Endodermal cell (in vitro differentiated cells): ENCODE data around the gene RAD54L2. TPM values are rescaled to one million over a fixed set of nuclear protein-coding genes. Genes with fewer than 3 reads are reported as not detected.
A peak's percentile ranks its signal among the peaks of the same experiment; 100 is the strongest.

Experiments used
- DNase-seq: peaks from one replicate; pipeline ENCODE4 v3.0.0-alpha.2; 2017
- H3K27ac ChIP-seq: 2 replicates; pipeline ENCODE4 v1.5.1; 2013; ENCODE audit warnings: mild to moderate bottlenecking, low read depth, low read length, moderate library complexity
- H3K27me3 ChIP-seq: 2 replicates; pipeline ENCODE4 v1.6.1; 2013; ENCODE audit warnings: mild to moderate bottlenecking, low read length, moderate library complexity; ENCODE audit not compliant: insufficient read depth, control insufficient read depth, poor library complexity, severe bottlenecking
- H3K36me3 ChIP-seq: 2 replicates; pipeline ENCODE4 v1.7.0; 2013; ENCODE audit warnings: mild to moderate bottlenecking, low read length, moderate library complexity; ENCODE audit not compliant: control insufficient read depth, insufficient read depth
- H3K4me1 ChIP-seq: one replicate; pipeline ENCODE4 v1.7.0; 2013; ENCODE audit warnings: low read length; ENCODE audit not compliant: control insufficient read depth, insufficient read depth
- H3K4me3 ChIP-seq: 2 replicates; pipeline ENCODE4 v1.5.1; 2013; ENCODE audit warnings: mild to moderate bottlenecking, low read length, moderate library complexity
- H3K9ac ChIP-seq: 2 replicates; pipeline ENCODE4 v1.6.1; 2013; ENCODE audit warnings: mild to moderate bottlenecking, low read length, moderate library complexity; ENCODE audit not compliant: poor library complexity, severe bottlenecking; ENCODE audit errors: extremely low read depth
- H3K9me3 ChIP-seq: 2 replicates; pipeline ENCODE4 v1.6.1; 2013; ENCODE audit warnings: mild to moderate bottlenecking, low read length, moderate library complexity; ENCODE audit not compliant: control insufficient read depth
- H3K27ac Mint-ChIP-seq: 2 replicates; pipeline ENCODE4 v1.8.0; 2020; ENCODE audit warnings: mixed read lengths
- H3K27me3 Mint-ChIP-seq: 2 replicates; pipeline ENCODE4 v1.8.0; 2021; ENCODE audit warnings: mild to moderate bottlenecking, mixed read lengths; ENCODE audit not compliant: insufficient read depth
- H3K36me3 Mint-ChIP-seq: 2 replicates; pipeline ENCODE4 v1.8.0; 2020; ENCODE audit warnings: low read depth, mixed read lengths
- H3K4me1 Mint-ChIP-seq: 2 replicates; pipeline ENCODE4 v1.8.0; 2020; ENCODE audit warnings: mixed read lengths
- H3K4me3 Mint-ChIP-seq: 2 replicates; pipeline ENCODE4 v1.8.0; 2020; ENCODE audit warnings: mild to moderate bottlenecking, moderate library complexity, mixed read lengths
- H3K9me3 Mint-ChIP-seq: 2 replicates; pipeline ENCODE4 v1.8.0; 2020; ENCODE audit warnings: mild to moderate bottlenecking, mixed read lengths
- WGBS, 2 experiments: methylation state at CpG; one replicate each; pipeline versions ENCODE4 v1.1.5 to v1.1.7; 2013; ENCODE audit warnings: missing lambda C conversion rate in 2 of 2, mixed read lengths in 1 of 2; ENCODE audit not compliant: insufficient coverage in 1 of 2, insufficient read length in 1 of 2; 5-methylcytosine and 5-hydroxymethylcytosine counted together
- total RNA-seq, 2 donors: library from RNA; stranded (reverse); fragmentation: NEBNext Ultra II Directional in 1 of 2; extraction: Animal tissue kit (Norgen Biotek cat#: 25700) in 1 of 2; gene quantifications; 2 replicates in 1 of 2; 3 replicates in 1 of 2; pipeline ENCODE4 v1.2.1, GENCODE V29; 2021
- TF ChIP-seq, protein P1 (sequence below): fragments of 200-600 bp; sonication (generic); conservative IDR thresholded peaks from 2 replicates; pipeline ENCODE4 v1.5.0; 2021; ENCODE audit warnings: antibody characterized with exemption, mild to moderate bottlenecking

Gene RAD54L2
- total RNA-seq, 2 donors from 2014 or later = 54.1 to 56.4 TPM

DNA sequence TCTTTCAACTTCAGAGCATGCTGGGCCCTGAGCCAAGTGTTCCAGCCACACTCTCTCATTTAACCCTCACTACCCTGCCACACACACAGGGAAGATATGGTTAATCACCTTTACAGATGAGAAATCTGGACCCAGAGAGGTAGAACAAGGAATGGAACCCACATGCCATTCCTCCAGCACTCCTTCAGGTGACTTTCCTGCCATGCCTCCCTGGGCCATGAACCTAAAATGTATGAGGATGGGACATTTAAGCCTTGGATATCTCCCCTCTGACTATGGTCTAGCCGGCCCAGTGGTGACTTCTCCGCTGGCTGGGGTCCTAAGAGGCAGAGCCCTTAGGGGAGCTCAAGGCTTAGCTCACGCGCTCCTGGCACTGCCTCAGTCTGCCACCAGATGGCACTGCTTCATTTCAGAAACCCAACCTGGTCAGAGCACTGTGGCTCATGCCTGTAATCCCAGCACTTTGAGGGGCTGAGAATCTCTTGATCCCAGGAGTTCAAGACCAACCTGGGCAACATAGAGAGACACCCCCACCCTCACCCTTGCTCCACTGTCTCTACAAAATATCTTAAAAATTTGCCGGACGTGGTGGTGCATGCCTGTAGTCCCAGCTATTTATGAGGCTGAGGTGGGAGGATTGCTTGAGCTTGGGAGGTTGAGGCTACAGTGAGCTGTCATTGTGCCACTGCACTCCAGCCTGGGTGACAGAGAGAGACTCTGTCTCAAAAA, 36.5 kb upstream of the RAD54L2 start:
- TF ChIP-seq, protein P1, sequence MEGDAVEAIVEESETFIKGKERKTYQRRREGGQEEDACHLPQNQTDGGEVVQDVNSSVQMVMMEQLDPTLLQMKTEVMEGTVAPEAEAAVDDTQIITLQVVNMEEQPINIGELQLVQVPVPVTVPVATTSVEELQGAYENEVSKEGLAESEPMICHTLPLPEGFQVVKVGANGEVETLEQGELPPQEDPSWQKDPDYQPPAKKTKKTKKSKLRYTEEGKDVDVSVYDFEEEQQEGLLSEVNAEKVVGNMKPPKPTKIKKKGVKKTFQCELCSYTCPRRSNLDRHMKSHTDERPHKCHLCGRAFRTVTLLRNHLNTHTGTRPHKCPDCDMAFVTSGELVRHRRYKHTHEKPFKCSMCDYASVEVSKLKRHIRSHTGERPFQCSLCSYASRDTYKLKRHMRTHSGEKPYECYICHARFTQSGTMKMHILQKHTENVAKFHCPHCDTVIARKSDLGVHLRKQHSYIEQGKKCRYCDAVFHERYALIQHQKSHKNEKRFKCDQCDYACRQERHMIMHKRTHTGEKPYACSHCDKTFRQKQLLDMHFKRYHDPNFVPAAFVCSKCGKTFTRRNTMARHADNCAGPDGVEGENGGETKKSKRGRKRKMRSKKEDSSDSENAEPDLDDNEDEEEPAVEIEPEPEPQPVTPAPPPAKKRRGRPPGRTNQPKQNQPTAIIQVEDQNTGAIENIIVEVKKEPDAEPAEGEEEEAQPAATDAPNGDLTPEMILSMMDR = peak; percentile 97
- peak; percentile 96 for DNase-seq
- Mint-ChIP-seq H3K36me3 (no peaks in the 10 kb centered on the region), H3K27ac (no peak overlapping the region), H3K4me3 (no peak overlapping the region), H3K9me3 (no peaks in the 10 kb centered on the region), H3K27me3 (peaks cover under 1% of the 10 kb centered on the region), H3K4me1 (no peaks in the 10 kb centered on the region)
- no peaks in the 10 kb centered on the region for H3K36me3 ChIP-seq
- H3K4me3 ChIP-seq = no peak overlapping the region
- no peak overlapping the region for H3K27ac ChIP-seq
- H3K27me3 ChIP-seq = no peaks in the 10 kb centered on the region
- 24% methylated on average over 6 of the region's 6 CpGs; no CpG with 5 or more reads in 1 of the 2 experiments for WGBS, 2 experiments
- H3K9me3 ChIP-seq = no peaks in the 10 kb centered on the region
- no peak overlapping the region for H3K9ac ChIP-seq
- no peaks in the 10 kb centered on the region for H3K4me1 ChIP-seq

DNA sequence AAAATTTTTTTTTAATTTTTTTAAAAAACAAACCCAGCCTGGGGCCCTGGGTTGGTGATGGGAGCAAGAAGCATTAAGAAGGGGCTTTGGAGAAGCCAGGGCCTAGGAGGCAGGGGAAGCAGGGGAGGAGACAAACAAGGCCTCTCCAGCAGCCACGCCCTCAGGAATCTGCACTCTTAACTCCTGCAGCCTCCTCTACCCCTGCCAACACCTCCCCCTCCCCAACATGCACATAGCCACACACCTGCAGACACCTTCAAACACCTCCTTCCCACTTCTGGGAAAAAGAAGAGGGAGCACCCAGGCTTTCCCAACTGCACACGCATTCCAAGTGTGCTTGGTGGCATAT, 36.0 kb upstream of the RAD54L2 start:
- Mint-ChIP-seq H3K9me3 (no peaks in the 10 kb centered on the region), H3K36me3 (no peaks in the 10 kb centered on the region), H3K4me1 (no peaks in the 10 kb centered on the region), H3K4me3 (no peak overlapping the region), H3K27me3 (peaks cover 1% of the 10 kb centered on the region), H3K27ac (no peak overlapping the region)
- H3K27me3 ChIP-seq = no peaks in the 10 kb centered on the region
- no peak overlapping the region for H3K27ac ChIP-seq
- H3K9ac ChIP-seq = no peak overlapping the region
- whole genome bisulfite sequencing, 2 experiments = 64% methylated on average over 2 of the region's 2 CpGs; no CpG with 5 or more reads in 1 of the 2 experiments
- no peak overlapping the region for H3K4me3 ChIP-seq
- peak; percentile 63 for DNase-seq
- TF ChIP-seq, protein P1 = no peak
- no peaks in the 10 kb centered on the region for H3K36me3 ChIP-seq
- no peaks in the 10 kb centered on the region for H3K9me3 ChIP-seq
- H3K4me1 ChIP-seq = no peaks in the 10 kb centered on the region

DNA sequence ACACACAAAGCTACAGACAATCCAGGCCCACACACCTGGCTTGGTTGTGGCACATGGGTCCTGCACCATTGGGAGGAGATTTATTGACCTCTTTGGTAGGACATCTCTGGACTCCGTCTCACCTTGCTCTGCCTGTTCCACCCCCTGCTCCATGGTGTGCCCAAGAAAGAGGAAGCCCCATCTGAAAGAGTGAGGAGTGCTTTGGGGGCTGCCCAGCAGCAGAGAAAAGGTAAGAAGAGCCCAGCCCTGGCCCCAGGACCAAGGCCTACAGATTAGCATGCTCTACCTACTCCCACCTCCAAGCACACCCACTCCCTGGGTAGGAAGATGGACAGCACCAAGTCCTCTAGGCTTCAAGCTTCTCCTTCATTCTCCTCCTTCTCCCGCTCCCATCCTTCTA, 35.5 kb upstream of the RAD54L2 start:
- H3K36me3 Mint-ChIP-seq = no peaks in the 10 kb centered on the region

More for the DNA sequence above, 35.5 kb upstream of the RAD54L2 start:
- H3K9me3 Mint-ChIP-seq = no peaks in the 10 kb centered on the region
- TF ChIP-seq, protein P1 = no peak
- H3K27ac ChIP-seq = no peak overlapping the region
- peaks cover 1% of the 10 kb centered on the region for H3K27me3 Mint-ChIP-seq
- H3K27me3 ChIP-seq = no peaks in the 10 kb centered on the region
- no peaks in the 10 kb centered on the region for H3K9me3 ChIP-seq
- no peaks in the 10 kb centered on the region for H3K4me1 Mint-ChIP-seq
- H3K9ac ChIP-seq = no peak overlapping the region
- no peak for DNase-seq
- H3K4me1 ChIP-seq = no peaks in the 10 kb centered on the region
- WGBS, 2 experiments = 93 to 94% methylated on average over 2 of the region's 2 CpGs
- no peak overlapping the region for H3K27ac Mint-ChIP-seq
- H3K4me3 ChIP-seq = no peak overlapping the region
- H3K4me3 Mint-ChIP-seq = no peak overlapping the region
- H3K36me3 ChIP-seq = no peaks in the 10 kb centered on the region
